Islet precursor cell (in vitro differentiated cells): ENCODE measurements around the gene ARHGEF2.

ENCODE experiments used
- DNase-seq: peaks from one replicate; pipeline ENCODE4 v3.0.0-alpha.2; 2018

The ARHGEF2 gene

DNA sequence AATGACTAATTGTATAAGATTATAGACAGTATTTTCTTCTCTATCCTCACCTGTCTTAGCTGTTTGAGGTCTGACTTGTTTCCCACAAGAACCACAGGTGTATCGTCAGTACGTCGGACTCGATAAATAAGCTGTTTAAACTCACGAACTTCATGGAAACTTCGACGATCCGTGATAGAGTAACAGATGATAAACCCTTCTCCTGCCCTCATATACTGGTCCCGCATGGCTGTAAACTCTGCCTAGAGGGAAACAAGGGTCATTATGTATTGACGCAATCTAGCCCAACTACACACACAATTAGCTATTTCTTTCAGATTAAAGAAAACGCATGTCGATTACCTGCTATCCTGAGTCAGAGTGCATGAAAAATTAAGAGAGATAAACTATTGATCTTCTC is 74.1 kb downstream of the ARHGEF2 start:
- no peak for DNase-seq

DNA sequence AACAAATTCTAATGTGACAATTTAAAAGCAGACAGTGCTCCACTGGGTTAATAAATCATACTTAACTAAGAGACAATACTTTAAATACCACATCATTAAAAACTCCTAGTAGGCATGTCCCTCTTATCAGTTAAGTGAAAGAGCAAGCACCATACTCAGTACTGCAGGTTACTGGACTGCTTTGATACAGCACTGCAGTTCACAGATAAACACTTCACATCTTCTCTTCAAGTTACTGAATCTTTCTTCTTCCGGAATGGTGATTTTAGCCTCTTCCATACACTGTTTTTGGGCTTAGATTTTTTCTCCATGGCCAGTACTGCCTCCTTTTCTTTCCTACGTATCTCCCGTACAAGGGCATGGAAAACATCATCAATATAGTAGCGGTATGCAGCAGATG is 78.2 kb downstream of the ARHGEF2 start:
- DNase-seq: no peak

DNA sequence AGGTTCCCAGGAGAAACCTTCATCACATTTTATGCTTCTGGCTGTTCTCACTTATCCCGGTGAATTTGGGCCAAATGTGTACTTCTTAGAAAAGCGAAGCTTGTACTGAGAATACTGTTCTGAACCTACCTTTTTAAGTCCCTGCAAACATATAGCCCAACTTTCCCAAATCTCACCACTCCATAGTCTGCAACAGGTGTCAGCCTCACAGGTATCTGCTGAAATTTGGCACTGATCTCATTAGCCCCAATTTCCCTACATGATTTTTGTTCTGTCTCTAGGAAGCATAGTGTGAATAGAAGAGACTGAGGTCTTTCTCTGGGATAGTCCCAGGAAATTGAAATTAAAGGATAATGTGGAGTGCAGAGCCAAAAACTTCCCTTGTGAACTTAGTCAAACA is 78.7 kb downstream of the ARHGEF2 start:
- no peak for DNase-seq

DNA sequence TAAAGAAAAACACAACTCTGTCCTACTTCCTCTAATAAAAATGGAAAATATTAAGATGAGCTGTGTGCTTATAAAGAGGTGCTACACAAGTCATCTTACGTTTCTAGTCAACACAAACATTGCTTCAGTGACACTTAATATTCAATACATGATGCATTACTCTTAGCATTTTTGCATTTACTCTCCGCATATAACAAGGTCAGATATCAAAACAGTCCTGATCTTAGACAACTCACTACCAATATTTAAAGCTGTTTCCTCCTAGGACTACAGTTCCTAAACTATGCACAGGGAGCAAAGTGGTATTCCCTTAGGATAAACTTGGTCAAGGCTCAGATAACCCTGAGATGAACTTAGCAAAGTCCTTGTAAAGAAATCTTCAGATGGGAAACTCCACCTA is 79.5 kb downstream of the ARHGEF2 start:
- DNase-seq: no peak

DNA sequence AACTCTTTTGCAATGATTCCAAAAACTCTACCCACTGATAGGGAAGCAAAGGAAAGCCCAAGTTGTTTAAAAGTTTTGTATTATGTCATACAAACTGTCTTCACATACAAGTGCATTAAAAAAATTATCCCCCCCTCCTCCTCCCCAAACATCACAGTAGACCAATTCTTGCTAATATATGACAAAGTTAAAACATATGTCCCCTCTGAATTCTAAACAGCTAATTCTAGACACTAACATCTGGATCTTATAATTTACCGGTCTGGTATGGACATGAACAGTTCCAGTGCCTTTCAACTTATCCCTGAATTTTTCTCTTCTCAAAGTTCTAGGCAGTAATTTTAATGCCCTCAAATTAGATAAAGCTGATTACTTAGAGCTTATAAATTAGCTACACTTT is 80.6 kb downstream of the ARHGEF2 start:
- no peak for DNase-seq
